Osteoblast (primary cell): ENCODE measurements around the gene WDR26. TPM values are rescaled to one million over a fixed set of nuclear protein-coding genes. Genes with fewer than 3 reads are reported as not detected.

Source experiments
- DNase-seq: peaks from one replicate; pipeline ENCODE4 v3.0.0; 2011; ENCODE audit warnings: low spot score, mixed read lengths; ENCODE audit not compliant: insufficient read length; ENCODE audit errors: missing footprints
- H2AFZ ChIP-seq: 2 replicates; pipeline ENCODE4 v1.6.0; 2011; ENCODE audit warnings: mild to moderate bottlenecking, low read length
- H3K27ac ChIP-seq: 2 replicates; pipeline ENCODE4 v1.5.1; 2011; ENCODE audit warnings: mild to moderate bottlenecking, low read depth, low read length, moderate library complexity
- H3K27me3 ChIP-seq: 2 replicates; pipeline ENCODE4 v1.6.0; 2012; ENCODE audit warnings: mild to moderate bottlenecking, control low read depth, inconsistent platforms, low read length, moderate library complexity; ENCODE audit not compliant: insufficient read depth
- H3K36me3 ChIP-seq: 2 replicates; pipeline ENCODE4 v1.5.1; 2011; ENCODE audit warnings: mild to moderate bottlenecking, low read length, control low read depth, moderate library complexity; ENCODE audit not compliant: insufficient read depth
- H3K4me1 ChIP-seq: 2 replicates; pipeline ENCODE4 v1.5.1; 2011; ENCODE audit warnings: mild to moderate bottlenecking, low read length, control low read depth, moderate library complexity; ENCODE audit not compliant: insufficient read depth
- H3K4me2 ChIP-seq: 2 replicates; pipeline ENCODE4 v1.6.0; 2011; ENCODE audit warnings: mild to moderate bottlenecking, low read length; ENCODE audit not compliant: insufficient read depth
- H3K4me3 ChIP-seq: fragments of 200-600 bp; sonication (generic); 3 replicates; pipeline ENCODE4 v1.5.1; 2012; ENCODE audit warnings: mild to moderate bottlenecking, low read length, inconsistent platforms; ENCODE audit not compliant: insufficient read depth
- H3K79me2 ChIP-seq: 2 replicates; pipeline ENCODE4 v1.6.0; 2012; ENCODE audit warnings: mild to moderate bottlenecking, low read length, control low read depth, inconsistent platforms; ENCODE audit not compliant: insufficient read depth
- H3K9me3 ChIP-seq: 2 replicates; pipeline ENCODE4 v1.5.1; 2011; ENCODE audit warnings: low read depth, low read length, control low read depth
- H4K20me1 ChIP-seq: 2 replicates; pipeline ENCODE4 v1.6.0; 2012; ENCODE audit warnings: mild to moderate bottlenecking, low read length, control low read depth; ENCODE audit not compliant: insufficient read depth
- CTCF ChIP-seq: IDR thresholded peaks from 2 replicates; pipeline ENCODE4 v1.5.1; 2011; ENCODE audit warnings: mild to moderate bottlenecking, low read depth, low read length, moderate library complexity; ENCODE audit errors: extremely low read depth
- total RNA-seq: library from RNA; depleted of rRNA; stranded (reverse); fragments of >200 nt; gene quantifications from 2 replicates; pipeline ENCODE4 v1.2.3, GENCODE V29; 2012

Gene WDR26
- total RNA-seq, 1 donor, result 78.9 TPM

GRCh38 chr1:224405604-224405970 is 29.0 kb downstream of the WDR26 start:
- Histone ChIP-seq H3K27ac (no peak overlapping the region), H3K9me3 (no peaks in the 10 kb centered on the region), H2AFZ (no peak overlapping the region), H3K79me2 (peaks cover 52% of the 10 kb centered on the region), H3K4me1 (peaks cover 16% of the 10 kb centered on the region), H3K36me3 (peaks cover 82% of the 10 kb centered on the region), H4K20me1 (peaks cover 15% of the 10 kb centered on the region), H3K4me2 (no peak overlapping the region), H3K27me3 (no peaks in the 10 kb centered on the region), H3K4me3 (no peak overlapping the region)
- TF ChIP-seq CTCF, result no peak
- no peak for DNase-seq

- Histone ChIP-seq H3K79me2 (peaks cover 50% of the 10 kb centered on the region), H3K4me3 (no peak overlapping the region), H3K9me3 (no peaks in the 10 kb centered on the region), H3K4me2 (no peak overlapping the region), H3K27ac (no peak overlapping the region), H4K20me1 (peaks cover 15% of the 10 kb centered on the region), H3K36me3 (peaks cover 83% of the 10 kb centered on the region), H2AFZ (no peak overlapping the region), H3K4me1 (peaks cover 16% of the 10 kb centered on the region), H3K27me3 (no peaks in the 10 kb centered on the region)
- no peak for TF ChIP-seq CTCF
- DNase-seq, result no peak
Measured at GRCh38 chr1:224404916-224405603, 29.5 kb downstream of the WDR26 start.

- H4K20me1 ChIP-seq, result peaks cover 13% of the 10 kb centered on the region
- H3K4me1 ChIP-seq, result peaks cover 1% of the 10 kb centered on the region
- no peaks in the 10 kb centered on the region for H3K9me3 ChIP-seq
- no peak overlapping the region for H2AFZ ChIP-seq
- TF ChIP-seq CTCF, result no peak
- H3K4me3 ChIP-seq, result no peak overlapping the region
- peaks cover 46% of the 10 kb centered on the region for H3K79me2 ChIP-seq
- H3K27ac ChIP-seq, result no peak overlapping the region
- no peak overlapping the region for H3K4me2 ChIP-seq
- peaks cover 85% of the 10 kb centered on the region for H3K36me3 ChIP-seq
- no peak for DNase-seq
- no peaks in the 10 kb centered on the region for H3K27me3 ChIP-seq
Measured at GRCh38 chr1:224402472-224403036, 32.0 kb downstream of the WDR26 start.

- no peak overlapping the region for H3K27ac ChIP-seq
- H3K4me3 ChIP-seq, result no peak overlapping the region
- no peaks in the 10 kb centered on the region for H3K4me1 ChIP-seq
- no peak overlapping the region for H3K4me2 ChIP-seq
- TF ChIP-seq CTCF, result no peak
- H4K20me1 ChIP-seq, result peaks cover 17% of the 10 kb centered on the region
- H3K36me3 ChIP-seq, result peaks cover 99% of the 10 kb centered on the region
- DNase-seq, result no peak
- no peaks in the 10 kb centered on the region for H3K27me3 ChIP-seq
- H3K79me2 ChIP-seq, result peaks cover 33% of the 10 kb centered on the region
- H2AFZ ChIP-seq, result no peak overlapping the region
- H3K9me3 ChIP-seq, result no peaks in the 10 kb centered on the region
Measured at GRCh38 chr1:224399887-224400286, 34.7 kb downstream of the WDR26 start.
